ENCODE results near the gene CDC37. TPM values are rescaled to one million over a fixed set of nuclear protein-coding genes. Genes with fewer than 3 reads are reported as not detected.
"Not testable (repeated sequence)": the region's sequence is repeated elsewhere in the genome, so short reads cannot be mapped to it uniquely, and the experiment has no call there.

CDC37 gene
- total RNA-seq, 3 donors from 2014 or later, result 125 to 179 (median 145) TPM

DNA sequence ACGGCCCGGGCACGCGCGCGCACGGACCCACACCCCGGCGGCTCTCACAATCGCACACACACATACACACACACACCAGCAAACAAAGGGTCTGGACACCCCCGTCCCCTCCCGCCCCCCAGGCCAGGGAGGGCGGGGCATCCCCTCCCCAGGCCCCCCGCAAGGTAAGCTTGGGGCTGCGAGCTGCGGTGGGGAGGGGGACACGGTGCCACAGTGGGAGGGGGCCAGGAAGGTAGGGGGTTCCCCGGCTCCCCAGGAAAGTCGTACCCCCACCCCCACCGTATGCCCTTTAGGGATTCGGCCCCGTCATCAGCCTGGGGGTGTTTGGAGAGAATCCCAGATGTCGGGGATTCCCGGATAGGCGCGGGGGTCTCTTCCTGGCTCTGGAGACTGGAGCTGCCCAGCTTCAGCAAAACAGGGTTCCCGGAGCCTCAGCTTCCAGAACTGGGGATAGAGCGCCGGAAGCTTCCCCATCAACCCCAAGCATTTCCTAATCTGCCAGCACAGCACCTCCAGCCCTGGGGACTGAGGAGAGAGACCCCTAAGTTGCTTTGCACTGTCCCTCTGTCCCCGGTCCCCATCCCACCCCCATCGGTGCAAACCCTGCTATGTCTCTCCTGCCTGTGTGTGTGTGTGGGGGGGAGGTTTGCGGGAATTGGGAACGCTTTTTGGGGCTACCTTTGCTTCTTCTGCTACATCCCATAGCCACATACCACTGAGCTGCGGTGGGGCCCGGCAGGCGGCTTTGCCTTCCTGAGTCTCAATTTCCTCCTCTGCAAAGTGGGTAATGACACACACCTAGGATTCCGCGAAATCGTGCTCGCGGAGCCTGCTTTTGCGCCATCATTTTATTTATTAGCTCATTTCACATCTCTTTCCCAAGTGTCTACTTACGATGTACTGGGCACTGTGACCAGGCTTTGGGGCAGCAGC, 1.8 kb upstream of the CDC37 start:
- TF ChIP-seq, protein P1, sequence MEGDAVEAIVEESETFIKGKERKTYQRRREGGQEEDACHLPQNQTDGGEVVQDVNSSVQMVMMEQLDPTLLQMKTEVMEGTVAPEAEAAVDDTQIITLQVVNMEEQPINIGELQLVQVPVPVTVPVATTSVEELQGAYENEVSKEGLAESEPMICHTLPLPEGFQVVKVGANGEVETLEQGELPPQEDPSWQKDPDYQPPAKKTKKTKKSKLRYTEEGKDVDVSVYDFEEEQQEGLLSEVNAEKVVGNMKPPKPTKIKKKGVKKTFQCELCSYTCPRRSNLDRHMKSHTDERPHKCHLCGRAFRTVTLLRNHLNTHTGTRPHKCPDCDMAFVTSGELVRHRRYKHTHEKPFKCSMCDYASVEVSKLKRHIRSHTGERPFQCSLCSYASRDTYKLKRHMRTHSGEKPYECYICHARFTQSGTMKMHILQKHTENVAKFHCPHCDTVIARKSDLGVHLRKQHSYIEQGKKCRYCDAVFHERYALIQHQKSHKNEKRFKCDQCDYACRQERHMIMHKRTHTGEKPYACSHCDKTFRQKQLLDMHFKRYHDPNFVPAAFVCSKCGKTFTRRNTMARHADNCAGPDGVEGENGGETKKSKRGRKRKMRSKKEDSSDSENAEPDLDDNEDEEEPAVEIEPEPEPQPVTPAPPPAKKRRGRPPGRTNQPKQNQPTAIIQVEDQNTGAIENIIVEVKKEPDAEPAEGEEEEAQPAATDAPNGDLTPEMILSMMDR (IDR thresholded peaks at IDR 0.05), result no peak
- peak in 1 of 3 donors; percentile 49 for DNase-seq
- peaks cover 34% of the 10 kb centered on the region for H3K4me1 ChIP-seq (ENCODE audit: low read depth)

DNA sequence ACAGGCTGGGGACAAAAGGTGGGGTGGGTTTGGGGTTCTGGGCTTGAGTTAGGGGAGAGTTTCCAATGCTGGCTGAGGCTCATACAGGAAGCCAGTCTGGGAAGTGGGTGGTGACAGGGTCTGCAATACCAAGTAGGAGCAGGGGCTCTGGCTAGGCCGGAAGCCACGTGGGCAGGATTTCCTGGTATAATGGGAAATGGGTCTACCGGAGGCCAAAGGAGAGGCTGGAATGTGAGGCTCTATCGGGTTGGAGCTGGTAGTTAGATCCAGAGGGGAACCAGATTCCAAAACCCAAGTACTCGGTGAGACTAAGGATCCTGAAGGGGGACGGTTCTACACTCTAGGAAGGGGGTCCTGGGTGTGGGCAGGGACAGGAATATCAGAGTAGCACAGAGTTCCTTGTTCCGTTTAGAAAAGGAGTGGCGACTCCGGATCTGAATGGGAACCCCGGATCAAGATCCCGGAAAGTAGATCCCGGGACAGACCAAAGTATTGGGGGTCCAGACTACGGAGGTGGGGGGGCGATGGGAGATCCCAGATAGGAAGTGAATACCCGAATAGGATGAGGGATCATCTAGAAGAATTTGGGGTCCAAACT, 802 bp downstream of the CDC37 start:
- Histone ChIP-seq H3K9me3 (no peaks in the 10 kb centered on the region), H3K4me1 (ENCODE audit: low read depth) (peaks cover 34% of the 10 kb centered on the region), H3K4me3 (peak overlapping the region; percentile 88), H3K36me3 (ENCODE audit: low read depth) (no peaks in the 10 kb centered on the region)
- ATAC-seq (peak; percentile 4), DNase-seq (peak in 1 of 3 donors; percentile 54)
- TF ChIP-seq, protein P1 (IDR thresholded peaks at IDR 0.05), result no peak
- intact Hi-C loops (cut with DNase I, micrococcal nuclease), result no loop called here

More for the DNA sequence above, 1.8 kb upstream of the CDC37 start:
- no peak for ATAC-seq
- Histone ChIP-seq H3K4me3 (no peak overlapping the region), H3K36me3 (ENCODE audit: low read depth) (no peaks in the 10 kb centered on the region), H3K9me3 (no peaks in the 10 kb centered on the region)
- intact Hi-C loops (cut with DNase I, micrococcal nuclease), result no loop called here

DNA sequence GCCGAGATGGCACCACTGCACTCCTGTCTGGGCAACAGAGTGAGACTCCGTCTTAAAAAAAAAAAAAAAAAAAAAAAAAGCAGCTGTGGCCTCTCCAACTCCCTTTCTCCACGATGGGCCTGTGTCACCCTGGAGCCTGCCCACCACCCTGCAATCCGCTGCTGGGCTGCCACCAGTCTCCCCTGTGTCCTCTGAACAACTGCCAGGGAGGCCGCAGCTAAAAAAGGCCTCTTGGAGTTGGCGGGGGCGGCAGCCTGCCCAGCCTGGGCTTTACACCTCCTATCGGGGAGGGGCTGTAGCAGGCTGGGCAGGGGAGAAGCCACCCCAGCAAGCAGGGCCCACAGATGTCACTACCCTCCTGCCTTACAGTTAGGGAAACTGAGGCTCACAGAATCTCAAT, 3.5 kb downstream of the CDC37 start:
- intact Hi-C loops (cut with DNase I, micrococcal nuclease), result no loop called here
- H3K36me3 ChIP-seq (ENCODE audit: low read depth), result peaks cover 1% of the 10 kb centered on the region
- TF ChIP-seq, protein P1 (IDR thresholded peaks at IDR 0.05), result no peak
- DNase-seq (no peak), ATAC-seq (no peak)
- H3K9me3 ChIP-seq, result no peaks in the 10 kb centered on the region
- H3K4me3 ChIP-seq, result no peak overlapping the region
- peaks cover 28% of the 10 kb centered on the region for H3K4me1 ChIP-seq (ENCODE audit: low read depth)

DNA sequence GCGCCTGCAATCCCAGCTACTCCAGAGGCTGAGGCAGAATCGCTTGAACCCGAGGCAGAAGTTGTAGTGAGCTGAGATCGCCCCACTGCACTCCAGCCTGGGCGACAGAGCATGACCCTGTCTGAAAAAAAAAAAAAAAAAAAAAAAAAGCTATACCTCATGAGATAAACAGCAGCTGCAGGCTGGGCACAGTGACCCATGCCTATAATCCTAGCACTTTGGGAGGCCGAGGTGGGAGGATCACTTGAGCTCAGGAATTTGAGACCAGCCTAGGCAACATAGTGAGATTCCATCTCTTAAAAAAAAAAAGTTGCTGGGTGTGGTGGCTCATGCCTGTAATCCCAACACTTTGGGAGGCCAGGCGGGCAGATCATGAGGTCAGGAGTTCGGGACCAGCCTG, 4.0 kb downstream of the CDC37 start:
- H3K4me3 ChIP-seq; DNase-seq; ATAC-seq; intact Hi-C loops (cut with DNase I, micrococcal nuclease); H3K36me3 ChIP-seq (ENCODE audit: low read depth); H3K9me3 ChIP-seq: not testable (repeated sequence)
- H3K4me1 ChIP-seq (ENCODE audit: low read depth), result peaks cover 23% of the 10 kb centered on the region

DNA sequence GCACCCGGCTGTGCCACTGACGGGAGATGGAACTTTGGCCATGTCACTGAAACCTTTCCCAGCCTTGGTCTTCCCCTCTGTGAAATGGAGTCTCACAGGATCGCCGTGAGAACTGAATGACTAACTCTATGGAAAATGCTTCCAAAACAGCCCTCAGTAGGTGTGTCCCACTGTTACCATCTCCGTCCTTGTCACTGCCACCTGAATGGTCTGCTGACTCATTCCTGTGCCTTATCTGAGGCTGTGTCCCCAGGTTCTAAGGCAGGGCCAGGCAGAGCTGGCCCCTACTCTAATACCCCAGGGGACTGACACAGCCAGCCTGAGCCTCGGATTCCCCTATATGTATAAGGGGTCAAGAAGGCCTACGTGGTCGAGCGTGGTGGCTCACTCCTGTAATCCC, 4.5 kb downstream of the CDC37 start:
- no peak for DNase-seq
- H3K4me1 ChIP-seq (ENCODE audit: low read depth), result peaks cover 20% of the 10 kb centered on the region
- ATAC-seq, result no peak

More for the DNA sequence above, 4.5 kb downstream of the CDC37 start:
- intact Hi-C loops (cut with DNase I, micrococcal nuclease), result no loop called here
- TF ChIP-seq, protein P1 (IDR thresholded peaks at IDR 0.05), result no peak
- no peaks in the 10 kb centered on the region for H3K9me3 ChIP-seq
- H3K4me3 ChIP-seq, result no peak overlapping the region
- peaks cover 5% of the 10 kb centered on the region for H3K36me3 ChIP-seq (ENCODE audit: low read depth)

Data from mucosa of descending colon (tissue), 3 donors.